ENCODE data around the gene IL36B.

Gene IL36B

GRCh38 chr2:113064281-113064680 is 11.6 kb upstream of the IL36B start:
- Histone ChIP-seq H3K27ac (ENCODE audit: low read depth, low read length) (no peak overlapping the region), H3K27me3 (ENCODE audit: control insufficient read depth, insufficient read depth, low read length) (0 out of 2 replicates have a peak, but pooled peaks cover 4% of the 10 kb centered on the region), H3K9ac (ENCODE audit: low read length) (no peak overlapping the region), H3K4me3 (ENCODE audit: low read depth, low read length) (no peak overlapping the region), H3K9me3 (ENCODE audit: control insufficient read depth, insufficient read depth, low read depth, low read length) (no peaks in the 10 kb centered on the region), H3K36me3 (ENCODE audit: control insufficient read depth, insufficient read depth, low read length) (no peaks in the 10 kb centered on the region), H3K4me1 (ENCODE audit: control insufficient read depth, insufficient read depth, low read length) (no peaks in the 10 kb centered on the region)

- no peak overlapping the region for H3K27ac ChIP-seq (ENCODE audit: low read depth, low read length)
- H3K9ac ChIP-seq (ENCODE audit: low read length), result no peak overlapping the region
- H3K27me3 ChIP-seq (ENCODE audit: control insufficient read depth, insufficient read depth, low read length), result peaks cover 11% of the 10 kb centered on the region; the same call in 1 of the 2 replicates
- no peaks in the 10 kb centered on the region for H3K36me3 ChIP-seq (ENCODE audit: control insufficient read depth, insufficient read depth, low read length)
- no peaks in the 10 kb centered on the region for H3K9me3 ChIP-seq (ENCODE audit: control insufficient read depth, insufficient read depth, low read depth, low read length)
- no peaks in the 10 kb centered on the region for H3K4me1 ChIP-seq (ENCODE audit: control insufficient read depth, insufficient read depth, low read length)
- no peak overlapping the region for H3K4me3 ChIP-seq (ENCODE audit: low read depth, low read length)
Observed at GRCh38 chr2:113061896-113062770, 9.5 kb upstream of the IL36B start.

- no peaks in the 10 kb centered on the region for H3K36me3 ChIP-seq (ENCODE audit: control insufficient read depth, insufficient read depth, low read length)
- no peak overlapping the region for H3K4me3 ChIP-seq (ENCODE audit: low read depth, low read length)
- peaks cover 6% of the 10 kb centered on the region; the same call in 1 of the 2 replicates for H3K9me3 ChIP-seq (ENCODE audit: control insufficient read depth, insufficient read depth, low read depth, low read length)
- no peak overlapping the region for H3K9ac ChIP-seq (ENCODE audit: low read length)
- peaks cover 11% of the 10 kb centered on the region; the same call in 1 of the 2 replicates for H3K27me3 ChIP-seq (ENCODE audit: control insufficient read depth, insufficient read depth, low read length)
- no peak overlapping the region for H3K27ac ChIP-seq (ENCODE audit: low read depth, low read length)
- H3K4me1 ChIP-seq (ENCODE audit: control insufficient read depth, insufficient read depth, low read length), result no peaks in the 10 kb centered on the region
Observed at GRCh38 chr2:113061241-113061640, 8.6 kb upstream of the IL36B start.

GRCh38 chr2:113060796-113061195 is 8.1 kb upstream of the IL36B start:
- no peak overlapping the region for H3K27ac ChIP-seq (ENCODE audit: low read depth, low read length)
- no peaks in the 10 kb centered on the region for H3K36me3 ChIP-seq (ENCODE audit: control insufficient read depth, insufficient read depth, low read length)
- peaks cover 11% of the 10 kb centered on the region; the same call in 1 of the 2 replicates for H3K27me3 ChIP-seq (ENCODE audit: control insufficient read depth, insufficient read depth, low read length)
- H3K4me3 ChIP-seq (ENCODE audit: low read depth, low read length), result no peak overlapping the region
- no peaks in the 10 kb centered on the region for H3K4me1 ChIP-seq (ENCODE audit: control insufficient read depth, insufficient read depth, low read length)
- H3K9me3 ChIP-seq (ENCODE audit: control insufficient read depth, insufficient read depth, low read depth, low read length), result peaks cover 11% of the 10 kb centered on the region
- H3K9ac ChIP-seq (ENCODE audit: low read length), result no peak overlapping the region

GRCh38 chr2:113060396-113060795 is 7.7 kb upstream of the IL36B start:
- Histone ChIP-seq H3K36me3 (ENCODE audit: control insufficient read depth, insufficient read depth, low read length) (no peaks in the 10 kb centered on the region), H3K4me1 (ENCODE audit: control insufficient read depth, insufficient read depth, low read length) (no peaks in the 10 kb centered on the region), H3K9ac (ENCODE audit: low read length) (no peak overlapping the region), H3K4me3 (ENCODE audit: low read depth, low read length) (no peak overlapping the region), H3K27me3 (ENCODE audit: control insufficient read depth, insufficient read depth, low read length) (peaks cover 11% of the 10 kb centered on the region; the same call in 1 of the 2 replicates), H3K9me3 (ENCODE audit: control insufficient read depth, insufficient read depth, low read depth, low read length) (peaks cover 13% of the 10 kb centered on the region), H3K27ac (ENCODE audit: low read depth, low read length) (no peak overlapping the region)

GRCh38 chr2:113058998-113059960 is 6.6 kb upstream of the IL36B start, which contains the start of gene IL36RN:
Gene IL36RN, plus strand, starts transcription at chr2:113059198. Its CDS starts 241 bp downstream, at chr2:113059439.
- Histone ChIP-seq H3K36me3 (ENCODE audit: control insufficient read depth, insufficient read depth, low read length) (no peaks in the 10 kb centered on the region), H3K27me3 (ENCODE audit: control insufficient read depth, insufficient read depth, low read length) (peaks cover 11% of the 10 kb centered on the region; the same call in 1 of the 2 replicates), H3K9ac (ENCODE audit: low read length) (no peak within 1 kb of the TSS), H3K9me3 (ENCODE audit: control insufficient read depth, insufficient read depth, low read depth, low read length) (peaks cover 23% of the 10 kb centered on the region), H3K4me1 (ENCODE audit: control insufficient read depth, insufficient read depth, low read length) (no peaks in the 10 kb centered on the region), H3K4me3 (ENCODE audit: low read depth, low read length) (no peak within 1 kb of the TSS), H3K27ac (ENCODE audit: low read depth, low read length) (no peak within 1 kb of the TSS)

- no peak overlapping the region for H3K4me3 ChIP-seq (ENCODE audit: low read depth, low read length)
Observed at GRCh38 chr2:113058411-113058994, 5.8 kb upstream of the IL36B start.

GRCh38 chr2:113057117-113057516 is 4.5 kb upstream of the IL36B start:
- no peak overlapping the region for H3K4me3 ChIP-seq (ENCODE audit: low read depth, low read length)
- H3K9me3 ChIP-seq (ENCODE audit: control insufficient read depth, insufficient read depth, low read depth, low read length), result peaks cover 35% of the 10 kb centered on the region
- H3K9ac ChIP-seq (ENCODE audit: low read length), result no peak overlapping the region
- H3K36me3 ChIP-seq (ENCODE audit: control insufficient read depth, insufficient read depth, low read length), result no peaks in the 10 kb centered on the region
- H3K4me1 ChIP-seq (ENCODE audit: control insufficient read depth, insufficient read depth, low read length), result no peaks in the 10 kb centered on the region
- H3K27me3 ChIP-seq (ENCODE audit: control insufficient read depth, insufficient read depth, low read length), result peaks cover 8% of the 10 kb centered on the region; the same call in 1 of the 2 replicates
- H3K27ac ChIP-seq (ENCODE audit: low read depth, low read length), result no peak overlapping the region

More at GRCh38 chr2:113058411-113058994, 5.8 kb upstream of the IL36B start:
- H3K27ac ChIP-seq (ENCODE audit: low read depth, low read length), result no peak overlapping the region
- no peak overlapping the region for H3K9ac ChIP-seq (ENCODE audit: low read length)
- H3K36me3 ChIP-seq (ENCODE audit: control insufficient read depth, insufficient read depth, low read length), result no peaks in the 10 kb centered on the region
- H3K9me3 ChIP-seq (ENCODE audit: control insufficient read depth, insufficient read depth, low read depth, low read length), result peaks cover 31% of the 10 kb centered on the region
- H3K27me3 ChIP-seq (ENCODE audit: control insufficient read depth, insufficient read depth, low read length), result peaks cover 8% of the 10 kb centered on the region; the same call in 1 of the 2 replicates
- no peaks in the 10 kb centered on the region for H3K4me1 ChIP-seq (ENCODE audit: control insufficient read depth, insufficient read depth, low read length)

GRCh38 chr2:113056521-113056920 is 3.9 kb upstream of the IL36B start:
- Histone ChIP-seq H3K4me1 (ENCODE audit: control insufficient read depth, insufficient read depth, low read length) (no peaks in the 10 kb centered on the region), H3K27ac (ENCODE audit: low read depth, low read length) (no peak overlapping the region), H3K9ac (ENCODE audit: low read length) (no peak overlapping the region), H3K9me3 (ENCODE audit: control insufficient read depth, insufficient read depth, low read depth, low read length) (peaks cover 38% of the 10 kb centered on the region), H3K4me3 (ENCODE audit: low read depth, low read length) (no peak overlapping the region), H3K27me3 (ENCODE audit: control insufficient read depth, insufficient read depth, low read length) (peaks cover 8% of the 10 kb centered on the region; the same call in 1 of the 2 replicates), H3K36me3 (ENCODE audit: control insufficient read depth, insufficient read depth, low read length) (no peaks in the 10 kb centered on the region)

GRCh38 chr2:113054066-113054465 is 1.4 kb upstream of the IL36B start:
- H3K9me3 ChIP-seq (ENCODE audit: control insufficient read depth, insufficient read depth, low read depth, low read length), result peaks cover 49% of the 10 kb centered on the region
- H3K27me3 ChIP-seq (ENCODE audit: control insufficient read depth, insufficient read depth, low read length), result peaks cover 6% of the 10 kb centered on the region; the same call in 1 of the 2 replicates
- H3K27ac ChIP-seq (ENCODE audit: low read depth, low read length), result no peak overlapping the region
- H3K9ac ChIP-seq (ENCODE audit: low read length), result no peak overlapping the region
- no peak overlapping the region for H3K4me3 ChIP-seq (ENCODE audit: low read depth, low read length)
- no peaks in the 10 kb centered on the region for H3K4me1 ChIP-seq (ENCODE audit: control insufficient read depth, insufficient read depth, low read length)
- no peaks in the 10 kb centered on the region for H3K36me3 ChIP-seq (ENCODE audit: control insufficient read depth, insufficient read depth, low read length)
